ENCODE results near the gene COL19A1.

The COL19A1 gene

GRCh38 chr6:70124882-70125545, 258.7 kb downstream of the COL19A1 start:
- DNase-seq (ENCODE audit: low spot score), result peak; percentile 50

- DNase-seq (ENCODE audit: low spot score), result no peak
These were observed 259.2 kb downstream of the COL19A1 start for GRCh38 chr6:70125602-70126001.

GRCh38 chr6:70129341-70129740, 263.0 kb downstream of the COL19A1 start:
- DNase-seq (ENCODE audit: low spot score), result no peak

GRCh38 chr6:70130865-70131264, 264.5 kb downstream of the COL19A1 start:
- DNase-seq (ENCODE audit: low spot score), result no peak

GRCh38 chr6:70131528-70131927, 265.2 kb downstream of the COL19A1 start:
- DNase-seq (ENCODE audit: low spot score), result peak; percentile 6

- no peak for DNase-seq (ENCODE audit: low spot score)
These were observed 266.9 kb downstream of the COL19A1 start for GRCh38 chr6:70133246-70133645.

DNA sequence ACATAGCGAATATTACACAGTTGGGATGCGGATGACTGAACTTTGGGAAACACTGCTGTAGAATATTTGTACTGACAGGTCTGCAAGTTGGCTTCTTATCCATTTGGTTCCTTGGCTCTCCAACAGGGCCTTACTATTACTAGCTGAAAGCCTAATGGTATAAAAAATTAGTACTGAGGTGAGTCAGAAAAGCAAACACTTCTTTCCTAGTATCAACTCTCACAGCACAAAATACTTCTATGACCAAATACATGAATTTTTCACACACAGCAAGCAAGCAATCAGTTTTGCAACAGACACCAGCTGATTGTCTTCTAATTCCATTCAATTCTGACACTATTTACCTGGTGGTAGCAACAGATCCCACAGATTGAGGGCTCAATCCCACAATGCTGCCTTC, 268.2 kb downstream of the COL19A1 start:
- DNase-seq (ENCODE audit: low spot score), result no peak

- DNase-seq (ENCODE audit: low spot score), result no peak
These were observed 269.1 kb downstream of the COL19A1 start for GRCh38 chr6:70135219-70136160.

- DNase-seq (ENCODE audit: low spot score), result no peak
These were observed 270.6 kb downstream of the COL19A1 start for GRCh38 chr6:70136996-70137395.

DNA sequence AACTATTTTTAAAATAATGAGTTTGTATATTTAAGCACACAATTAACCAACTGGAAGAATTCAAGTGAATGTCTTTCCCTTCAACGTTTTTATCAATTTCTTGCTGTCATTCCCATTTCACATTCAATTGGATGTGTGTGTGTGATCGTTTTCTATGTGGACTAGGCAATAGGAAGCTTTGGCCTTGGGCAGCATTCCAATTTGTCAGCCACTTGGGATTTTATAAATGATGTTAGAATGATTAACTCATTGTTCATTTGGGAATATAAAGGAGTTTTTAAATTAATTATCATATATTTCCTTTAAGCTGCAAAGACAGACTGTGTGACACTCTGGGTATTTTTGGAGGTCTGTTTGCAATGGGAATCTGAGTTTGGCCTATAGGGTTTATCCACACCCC, 274.1 kb downstream of the COL19A1 start:
- DNase-seq (ENCODE audit: low spot score), result no peak

GRCh38 chr6:70142034-70142433, 275.7 kb downstream of the COL19A1 start:
- no peak for DNase-seq (ENCODE audit: low spot score)

DNA sequence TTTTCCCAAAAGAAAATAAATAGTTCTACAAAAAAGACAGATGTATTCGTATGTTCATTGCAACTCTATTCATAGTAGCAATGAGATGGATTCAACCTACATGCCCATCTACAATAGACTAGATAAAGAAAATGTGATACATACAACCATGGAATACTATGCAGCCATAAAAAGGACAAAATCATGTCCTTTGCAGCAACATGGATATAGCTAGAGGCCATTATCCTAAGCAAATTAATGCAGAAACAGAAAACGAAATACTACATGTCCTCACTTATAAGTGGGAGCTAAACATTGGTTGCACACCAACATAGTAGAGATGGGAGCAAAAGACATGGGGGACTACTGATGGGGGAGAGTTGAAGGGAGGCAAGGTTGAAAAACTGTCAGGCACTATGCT, 278.8 kb downstream of the COL19A1 start:
- no peak for DNase-seq (ENCODE audit: low spot score)

DNA sequence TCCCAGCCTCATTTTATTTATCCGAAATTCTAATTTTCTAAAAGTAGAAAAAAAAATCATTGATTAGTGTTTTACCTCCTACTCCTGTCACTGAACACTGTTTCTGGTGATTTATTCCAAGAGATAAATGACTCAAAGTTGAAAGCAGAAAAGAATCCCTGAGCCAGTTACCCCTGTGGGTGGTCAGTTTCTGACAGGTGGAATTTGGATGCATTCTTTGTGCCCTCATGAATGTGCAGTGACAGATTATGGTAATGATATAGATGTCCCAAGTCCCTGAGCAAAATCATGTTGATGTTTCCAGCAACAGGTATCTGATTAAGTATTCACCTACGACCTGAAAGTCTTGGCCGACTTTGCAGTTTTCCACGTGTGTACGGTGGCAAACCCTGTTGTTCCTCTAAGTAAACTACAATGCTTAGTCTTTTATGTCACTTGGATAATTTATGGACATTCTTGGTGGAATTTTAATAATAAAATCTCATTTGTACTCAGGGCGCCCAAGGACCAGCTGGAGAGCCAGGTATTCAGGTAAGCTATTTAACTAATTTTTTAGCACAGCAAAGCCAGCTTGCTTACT, 282.9 kb downstream of the COL19A1 start:
- no peak for DNase-seq (ENCODE audit: low spot score)

GRCh38 chr6:70150521-70150920, 284.2 kb downstream of the COL19A1 start:
- no peak for DNase-seq (ENCODE audit: low spot score)

- DNase-seq (ENCODE audit: low spot score), result peak; percentile 14
These were observed 285.3 kb downstream of the COL19A1 start for GRCh38 chr6:70151616-70152015.

- DNase-seq (ENCODE audit: low spot score), result peak; percentile 49
These were observed 286.4 kb downstream of the COL19A1 start for GRCh38 chr6:70152786-70153185.

- DNase-seq (ENCODE audit: low spot score), result peak; percentile 13
These were observed 290.7 kb downstream of the COL19A1 start for GRCh38 chr6:70157086-70157485.

DNA sequence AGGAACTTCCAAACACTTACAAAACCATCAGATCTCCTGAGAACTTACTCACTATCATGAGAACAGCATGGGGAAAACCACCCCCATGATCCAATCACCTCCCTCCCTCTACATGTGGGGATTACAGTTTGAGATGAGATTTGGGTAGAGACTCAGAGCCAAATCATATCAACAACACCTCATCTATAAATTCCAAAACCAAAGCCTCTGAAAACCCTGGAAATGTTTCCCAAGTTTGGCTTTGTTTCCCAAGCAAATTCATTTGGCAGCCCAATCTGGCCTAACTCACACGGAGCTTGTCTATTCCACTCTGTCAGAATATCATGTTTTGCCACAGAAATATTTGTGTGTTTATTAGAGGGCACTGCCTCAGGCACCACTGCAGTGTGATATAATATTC, 293.9 kb downstream of the COL19A1 start:
- no peak for DNase-seq (ENCODE audit: low spot score)

DNA sequence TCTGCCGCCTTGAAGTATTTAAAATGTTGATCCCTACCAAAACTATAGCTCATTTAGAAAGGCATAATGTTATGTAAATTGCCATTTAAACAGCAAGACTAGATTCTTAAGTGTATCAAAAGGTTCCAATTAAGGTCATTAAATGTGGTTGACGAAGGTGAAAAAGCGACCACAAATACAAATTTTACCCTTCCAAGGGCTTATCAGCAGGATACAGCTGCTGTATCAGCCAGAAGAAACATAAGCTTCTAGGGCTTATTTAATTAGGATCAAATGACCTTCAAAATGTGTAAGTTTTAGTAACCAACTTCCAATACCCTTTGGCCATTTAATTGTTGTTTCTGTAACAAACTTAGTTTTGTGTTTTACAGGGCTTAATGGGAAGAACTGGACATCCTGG, 296.6 kb downstream of the COL19A1 start:
- DNase-seq (ENCODE audit: low spot score), result peak; percentile 11

- no peak for DNase-seq (ENCODE audit: low spot score)
These were observed 297.4 kb downstream of the COL19A1 start for GRCh38 chr6:70163795-70164194.

- DNase-seq (ENCODE audit: low spot score), result no peak
These were observed 298.2 kb downstream of the COL19A1 start for GRCh38 chr6:70164556-70164955.
